K562 (cell line): ENCODE results near the gene LITAF. TPM values are rescaled to one million over a fixed set of nuclear protein-coding genes. Genes with fewer than 3 reads are reported as not detected.
A peak's percentile ranks its signal among the peaks of the same experiment; 100 is the strongest.

Experiments
- FOXM1 ChIP-seq, 2 experiments: fragments of 450-650 bp in 1 of 2; sonication (generic) in 1 of 2; formaldehyde crosslinking in 1 of 2; IDR thresholded peaks; 2 replicates each; pipeline versions ENCODE4 v1.6.1 to v1.9.0; 2017 to 2022; ENCODE audit warnings: low read depth in 2 of 2, mild to moderate bottlenecking in 2 of 2, missing genetic modification reagents in 1 of 2, moderate library complexity in 1 of 2
- L3MBTL2 ChIP-seq: fragments of 450-650 bp; IDR thresholded peaks from 2 replicates; pipeline ENCODE4 v1.6.1; 2016; ENCODE audit warnings: mild to moderate bottlenecking, moderate library complexity
- RAD51 ChIP-seq: fragments of 450-650 bp; IDR thresholded peaks from 2 replicates; pipeline ENCODE4 v1.7.1; 2016; ENCODE audit warnings: low read depth, mild to moderate bottlenecking, borderline replicate concordance
- RBM15 ChIP-seq: fragments of 200-400 bp; formaldehyde crosslinking; IDR thresholded peaks from 2 replicates; pipeline ENCODE4 v1.6.1; 2018; ENCODE audit warnings: mild to moderate bottlenecking, low read length, moderate library complexity; ENCODE audit not compliant: insufficient read depth
- SNRNP70 ChIP-seq: fragments of 200-400 bp; formaldehyde crosslinking; optimal IDR thresholded peaks from 2 replicates; pipeline ENCODE3; 2017; ENCODE audit warnings: low read depth, low read length
- SOX6 ChIP-seq: fragments of 450-650 bp; IDR thresholded peaks from 2 replicates; pipeline ENCODE4 v1.6.1; 2014; ENCODE audit warnings: mild to moderate bottlenecking
- TEAD2 ChIP-seq: fragments of 450-650 bp; IDR thresholded peaks from 2 replicates; pipeline ENCODE4 v1.6.1; 2016; ENCODE audit warnings: missing genetic modification characterization, control low read depth, missing compliant biosample characterization
- TOE1 ChIP-seq, 2 experiments: fragments of 450-650 bp in 1 of 2; sonication (generic) in 1 of 2; formaldehyde crosslinking in 1 of 2; IDR thresholded peaks; 2 replicates each; pipeline versions ENCODE4 v1.7.1 to v1.8.0; 2016 to 2022; ENCODE audit warnings: borderline replicate concordance in 2 of 2, mild to moderate bottlenecking in 2 of 2, antibody characterized with exemption in 1 of 2, inconsistent platforms in 1 of 2, low read depth in 1 of 2, missing genetic modification reagents in 1 of 2, moderate library complexity in 1 of 2
- ZNF134 ChIP-seq: fragments of 250-450 bp; sonication (Bioruptor Pico); conservative IDR thresholded peaks from 2 replicates; pipeline ENCODE4 v1.4.0; 2020
- ZNF583 ChIP-seq: fragments of 250-450 bp; sonication (Bioruptor Pico); IDR thresholded peaks from 2 replicates; pipeline ENCODE4 v1.4.0; 2020
- polyA plus RNA-seq, 8 experiments: library from polyadenylated mRNA; depleted of rRNA in 4 of 8; stranded (reverse) in 5 of 8; unstranded in 3 of 8; fragments of >200 nt; fragmentation: Nextera tagmentation in 2 of 8; fragmentation: Illumina TruSeq in 1 of 8; extraction: Ambion mirVana in 2 of 8; extraction: Trizol in 1 of 8; gene quantifications; 2 replicates each; pipeline versions ENCODE4 v1.2.1 to v1.2.3, GENCODE V29; 2011 to 2014; ENCODE audit warnings: inconsistent platforms in 1 of 8, missing spikeins in 1 of 8
- total RNA-seq, 7 experiments: library from RNA; depleted of rRNA in 6 of 7; stranded (reverse); fragments of >200 nt in 6 of 7; fragmentation: Illumina TruSeq in 2 of 7; extraction: Trizol in 2 of 7; gene quantifications; 2 replicates each; pipeline versions ENCODE4 v1.2.1 to v1.2.3, GENCODE V29; 2011 to 2021; ENCODE audit warnings: low replicate concordance in 1 of 7
- TF ChIP-seq, protein P1 (sequence below): sonication (generic); formaldehyde crosslinking; IDR thresholded peaks from 2 replicates; pipeline ENCODE4 v1.8.1; 2023; ENCODE audit warnings: mild to moderate bottlenecking, missing genetic modification reagents, moderate library complexity
- TF ChIP-seq, protein P2 (sequence below): IDR thresholded peaks from 2 replicates; pipeline ENCODE4 v1.6.1; 2014; ENCODE audit warnings: antibody characterized with exemption
- TF ChIP-seq, protein P3 (sequence below): sonication (generic); formaldehyde crosslinking; IDR thresholded peaks from 2 replicates; pipeline ENCODE4 v1.9.0; 2022; ENCODE audit warnings: mild to moderate bottlenecking, missing genetic modification reagents
- TF ChIP-seq, protein P4 (sequence below): fragments of 250-450 bp; sonication (Bioruptor Pico); IDR thresholded peaks from 2 replicates; pipeline ENCODE4 v1.8.0; 2022; ENCODE audit warnings: moderate library complexity, mild to moderate bottlenecking, inconsistent platforms
- TF ChIP-seq, protein P5 (sequence below), 2 experiments: IDR thresholded peaks; 2 replicates each; pipeline ENCODE4 v1.6.1; 2011; ENCODE audit warnings: borderline replicate concordance in 1 of 2, control low read depth in 1 of 2, low read depth in 1 of 2, low read length in 1 of 2, mild to moderate bottlenecking in 1 of 2, mixed read lengths in 1 of 2, moderate library complexity in 1 of 2; ENCODE audit not compliant: insufficient read depth in 1 of 2, insufficient read length in 1 of 2, poor library complexity in 1 of 2, severe bottlenecking in 1 of 2; ENCODE audit errors: extremely low read depth in 1 of 2
- TF ChIP-seq, protein P6 (sequence below): fragments of 250-450 bp; sonication (Bioruptor Pico); IDR thresholded peaks from 2 replicates; pipeline ENCODE4 v1.4.0; 2020; ENCODE audit warnings: mild to moderate bottlenecking, moderate library complexity

LITAF gene
- total and polyA plus RNA-seq, 9 of the 15 experiments (the other 6 are each of a cell fraction or from before 2014, with no cell fraction given): 4.1 to 17.8 (median 11.9) TPM

DNA sequence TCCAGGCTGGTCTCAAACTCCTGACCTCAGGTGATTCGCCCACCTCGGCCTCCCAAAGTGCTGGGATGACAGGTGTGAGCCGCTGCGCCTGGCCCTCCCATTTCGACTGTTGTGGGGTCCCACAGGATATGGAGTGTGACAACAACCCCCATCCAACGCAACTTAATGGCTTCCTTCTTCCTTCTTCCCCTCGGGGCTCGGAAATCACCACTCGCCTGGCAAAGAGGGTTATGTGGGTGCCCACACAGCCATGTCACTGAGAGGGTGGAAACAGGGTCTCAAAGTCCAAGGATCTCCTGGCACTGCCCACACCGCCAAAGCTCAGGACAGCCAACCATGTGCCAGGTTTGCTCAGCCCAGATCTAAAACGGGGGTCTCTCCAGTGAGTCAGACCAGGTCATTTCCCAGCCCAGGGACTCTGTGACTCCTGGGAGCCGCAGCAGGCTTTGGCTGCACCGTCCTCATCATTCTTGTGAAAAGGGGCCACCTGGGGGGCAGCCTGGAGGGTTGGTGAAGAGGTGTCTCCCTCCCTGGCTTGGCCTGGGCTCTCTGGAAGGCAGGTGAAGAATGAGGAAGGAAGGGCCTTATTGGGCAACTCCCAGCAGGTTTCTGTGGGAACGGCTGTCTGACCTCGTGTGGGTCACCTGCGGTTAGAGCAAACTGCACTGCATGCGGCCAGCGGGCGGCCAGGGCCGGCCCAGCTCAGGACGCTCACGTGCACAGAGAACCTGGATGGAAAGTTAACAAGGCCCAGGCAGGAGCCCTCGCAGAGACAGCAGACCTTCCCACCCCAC lies 25.3 kb upstream of the LITAF start (continued):
- peak; percentile 99 for TF ChIP-seq L3MBTL2
- TF ChIP-seq, protein P1, sequence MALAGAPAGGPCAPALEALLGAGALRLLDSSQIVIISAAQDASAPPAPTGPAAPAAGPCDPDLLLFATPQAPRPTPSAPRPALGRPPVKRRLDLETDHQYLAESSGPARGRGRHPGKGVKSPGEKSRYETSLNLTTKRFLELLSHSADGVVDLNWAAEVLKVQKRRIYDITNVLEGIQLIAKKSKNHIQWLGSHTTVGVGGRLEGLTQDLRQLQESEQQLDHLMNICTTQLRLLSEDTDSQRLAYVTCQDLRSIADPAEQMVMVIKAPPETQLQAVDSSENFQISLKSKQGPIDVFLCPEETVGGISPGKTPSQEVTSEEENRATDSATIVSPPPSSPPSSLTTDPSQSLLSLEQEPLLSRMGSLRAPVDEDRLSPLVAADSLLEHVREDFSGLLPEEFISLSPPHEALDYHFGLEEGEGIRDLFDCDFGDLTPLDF (CRISPR knock-in tag): no peak
- TF ChIP-seq, protein P2, sequence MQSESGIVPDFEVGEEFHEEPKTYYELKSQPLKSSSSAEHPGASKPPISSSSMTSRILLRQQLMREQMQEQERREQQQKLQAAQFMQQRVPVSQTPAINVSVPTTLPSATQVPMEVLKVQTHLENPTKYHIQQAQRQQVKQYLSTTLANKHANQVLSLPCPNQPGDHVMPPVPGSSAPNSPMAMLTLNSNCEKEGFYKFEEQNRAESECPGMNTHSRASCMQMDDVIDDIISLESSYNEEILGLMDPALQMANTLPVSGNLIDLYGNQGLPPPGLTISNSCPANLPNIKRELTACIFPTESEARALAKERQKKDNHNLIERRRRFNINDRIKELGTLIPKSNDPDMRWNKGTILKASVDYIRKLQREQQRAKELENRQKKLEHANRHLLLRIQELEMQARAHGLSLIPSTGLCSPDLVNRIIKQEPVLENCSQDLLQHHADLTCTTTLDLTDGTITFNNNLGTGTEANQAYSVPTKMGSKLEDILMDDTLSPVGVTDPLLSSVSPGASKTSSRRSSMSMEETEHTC: peak; percentile 66
- no peak for TF ChIP-seq ZNF134 (CRISPR knock-in tag)
- TF ChIP-seq, protein P3, sequence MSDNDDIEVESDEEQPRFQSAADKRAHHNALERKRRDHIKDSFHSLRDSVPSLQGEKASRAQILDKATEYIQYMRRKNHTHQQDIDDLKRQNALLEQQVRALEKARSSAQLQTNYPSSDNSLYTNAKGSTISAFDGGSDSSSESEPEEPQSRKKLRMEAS (CRISPR knock-in tag): peak; percentile 96
- TF ChIP-seq SNRNP70: no peak
- peak; percentile 79; the same call in 1 of the 2 replicates for TF ChIP-seq SOX6
- no peak for TF ChIP-seq TEAD2 (tag)
- no peak for TF ChIP-seq RBM15
- TF ChIP-seq, protein P4, sequence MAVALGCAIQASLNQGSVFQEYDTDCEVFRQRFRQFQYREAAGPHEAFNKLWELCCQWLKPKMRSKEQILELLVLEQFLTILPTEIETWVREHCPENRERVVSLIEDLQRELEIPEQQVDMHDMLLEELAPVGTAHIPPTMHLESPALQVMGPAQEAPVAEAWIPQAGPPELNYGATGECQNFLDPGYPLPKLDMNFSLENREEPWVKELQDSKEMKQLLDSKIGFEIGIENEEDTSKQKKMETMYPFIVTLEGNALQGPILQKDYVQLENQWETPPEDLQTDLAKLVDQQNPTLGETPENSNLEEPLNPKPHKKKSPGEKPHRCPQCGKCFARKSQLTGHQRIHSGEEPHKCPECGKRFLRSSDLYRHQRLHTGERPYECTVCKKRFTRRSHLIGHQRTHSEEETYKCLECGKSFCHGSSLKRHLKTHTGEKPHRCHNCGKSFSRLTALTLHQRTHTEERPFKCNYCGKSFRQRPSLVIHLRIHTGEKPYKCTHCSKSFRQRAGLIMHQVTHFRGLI: peak; percentile 17; the same call in 1 of the 2 replicates
- TF ChIP-seq RAD51: peak; percentile 45; the same call in 1 of the 2 replicates
- TF ChIP-seq, protein P5, sequence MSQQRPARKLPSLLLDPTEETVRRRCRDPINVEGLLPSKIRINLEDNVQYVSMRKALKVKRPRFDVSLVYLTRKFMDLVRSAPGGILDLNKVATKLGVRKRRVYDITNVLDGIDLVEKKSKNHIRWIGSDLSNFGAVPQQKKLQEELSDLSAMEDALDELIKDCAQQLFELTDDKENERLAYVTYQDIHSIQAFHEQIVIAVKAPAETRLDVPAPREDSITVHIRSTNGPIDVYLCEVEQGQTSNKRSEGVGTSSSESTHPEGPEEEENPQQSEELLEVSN (IDR thresholded peaks at IDR 0.05; ENCODE audit: borderline replicate concordance in 1 of 2, extremely low read depth in 1 of 2, insufficient read depth in 1 of 2, insufficient read length in 1 of 2, low read depth in 1 of 2, low read length in 1 of 2, poor library complexity in 1 of 2, severe bottlenecking in 1 of 2): peak; percentile 87 to 93
- TF ChIP-seq ZNF583 (CRISPR knock-in tag): 0 out of 2 replicates have a peak, but pooled peaks have one; percentile 51
- peak; percentile 30; the same call in 1 of the 2 replicates for TF ChIP-seq TOE1 (IDR thresholded peaks at IDR 0.05; ENCODE audit: borderline replicate concordance)
- peak; percentile 22; the same call in 1 of the 2 replicates for TF ChIP-seq TOE1 (CRISPR knock-in tag; IDR thresholded peaks at IDR 0.05; ENCODE audit: borderline replicate concordance, low read depth)
- TF ChIP-seq, protein P6, sequence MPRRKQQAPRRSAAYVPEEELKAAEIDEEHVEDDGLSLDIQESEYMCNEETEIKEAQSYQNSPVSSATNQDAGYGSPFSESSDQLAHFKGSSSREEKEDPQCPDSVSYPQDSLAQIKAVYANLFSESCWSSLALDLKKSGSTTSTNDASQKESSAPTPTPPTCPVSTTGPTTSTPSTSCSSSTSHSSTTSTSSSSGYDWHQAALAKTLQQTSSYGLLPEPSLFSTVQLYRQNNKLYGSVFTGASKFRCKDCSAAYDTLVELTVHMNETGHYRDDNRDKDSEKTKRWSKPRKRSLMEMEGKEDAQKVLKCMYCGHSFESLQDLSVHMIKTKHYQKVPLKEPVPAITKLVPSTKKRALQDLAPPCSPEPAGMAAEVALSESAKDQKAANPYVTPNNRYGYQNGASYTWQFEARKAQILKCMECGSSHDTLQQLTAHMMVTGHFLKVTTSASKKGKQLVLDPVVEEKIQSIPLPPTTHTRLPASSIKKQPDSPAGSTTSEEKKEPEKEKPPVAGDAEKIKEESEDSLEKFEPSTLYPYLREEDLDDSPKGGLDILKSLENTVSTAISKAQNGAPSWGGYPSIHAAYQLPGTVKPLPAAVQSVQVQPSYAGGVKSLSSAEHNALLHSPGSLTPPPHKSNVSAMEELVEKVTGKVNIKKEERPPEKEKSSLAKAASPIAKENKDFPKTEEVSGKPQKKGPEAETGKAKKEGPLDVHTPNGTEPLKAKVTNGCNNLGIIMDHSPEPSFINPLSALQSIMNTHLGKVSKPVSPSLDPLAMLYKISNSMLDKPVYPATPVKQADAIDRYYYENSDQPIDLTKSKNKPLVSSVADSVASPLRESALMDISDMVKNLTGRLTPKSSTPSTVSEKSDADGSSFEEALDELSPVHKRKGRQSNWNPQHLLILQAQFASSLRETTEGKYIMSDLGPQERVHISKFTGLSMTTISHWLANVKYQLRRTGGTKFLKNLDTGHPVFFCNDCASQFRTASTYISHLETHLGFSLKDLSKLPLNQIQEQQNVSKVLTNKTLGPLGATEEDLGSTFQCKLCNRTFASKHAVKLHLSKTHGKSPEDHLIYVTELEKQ: no peak
- no peak for TF ChIP-seq FOXM1 (IDR thresholded peaks at IDR 0.05; ENCODE audit: low read depth)
- no peak for TF ChIP-seq FOXM1 (CRISPR knock-in tag; IDR thresholded peaks at IDR 0.05; ENCODE audit: low read depth)
